Measurements from ENCODE around the gene ZFAND5. TPM values are rescaled to one million over a fixed set of nuclear protein-coding genes. Genes with fewer than 3 reads are reported as not detected.
A peak's percentile ranks its signal among the peaks of the same experiment; 100 is the strongest.

Gene ZFAND5
- total RNA-seq, 4 donors from 2014 or later = 105 to 281 (median 137) TPM

GRCh38 chr9:72401396-72401795 is 36.4 kb upstream of the ZFAND5 start:
- no peak overlapping the region for H3K4me3 ChIP-seq
- TF ChIP-seq POLR2AphosphoS5 (IDR thresholded peaks at IDR 0.05) = no peak
- TF ChIP-seq POLR2A (IDR thresholded peaks at IDR 0.05) = no peak
- TF ChIP-seq CTCF (IDR thresholded peaks at IDR 0.05) = no peak
- no peak for TF ChIP-seq EP300 (IDR thresholded peaks at IDR 0.05)
- no peaks in the 10 kb centered on the region for H3K9me3 ChIP-seq
- WGBS = 74% methylated on average over 1 of the region's 1 CpG
- no peaks in the 10 kb centered on the region for H3K36me3 ChIP-seq
- no peaks in the 10 kb centered on the region for H3K27me3 ChIP-seq
- no peak for DNase-seq (ENCODE audit: low spot score in 2 of 2)
- peaks cover 5% of the 10 kb centered on the region for H3K4me1 ChIP-seq
- no peak overlapping the region for H3K27ac ChIP-seq

- no peaks in the 10 kb centered on the region for H3K36me3 ChIP-seq
- H3K9me3 ChIP-seq = no peaks in the 10 kb centered on the region
- peaks cover 10% of the 10 kb centered on the region for H3K4me1 ChIP-seq
- no peak for DNase-seq (ENCODE audit: low spot score in 2 of 2)
- H3K4me3 ChIP-seq = no peak overlapping the region
- 92% methylated on average over 2 of the region's 2 CpGs for WGBS
- H3K27me3 ChIP-seq = no peaks in the 10 kb centered on the region
- TF ChIP-seq EP300 (IDR thresholded peaks at IDR 0.05) (no peak), POLR2AphosphoS5 (IDR thresholded peaks at IDR 0.05) (no peak), POLR2A (IDR thresholded peaks at IDR 0.05) (no peak), CTCF (IDR thresholded peaks at IDR 0.05) (no peak)
- no peak overlapping the region for H3K27ac ChIP-seq
These were observed 35.9 kb upstream of the ZFAND5 start for GRCh38 chr9:72400866-72401265.

GRCh38 chr9:72399391-72399790 is 34.4 kb upstream of the ZFAND5 start:
- TF ChIP-seq POLR2AphosphoS5 (IDR thresholded peaks at IDR 0.05) = no peak
- no peak for TF ChIP-seq EP300 (IDR thresholded peaks at IDR 0.05)
- no peak for TF ChIP-seq CTCF (IDR thresholded peaks at IDR 0.05)
- no peak for TF ChIP-seq POLR2A (IDR thresholded peaks at IDR 0.05)
- DNase-seq (ENCODE audit: low spot score in 2 of 2) = no peak
- peaks cover 10% of the 10 kb centered on the region for H3K4me1 ChIP-seq
- H3K4me3 ChIP-seq = no peak overlapping the region
- 97% methylated on average over 2 of the region's 2 CpGs for WGBS
- H3K9me3 ChIP-seq = no peaks in the 10 kb centered on the region
- no peak overlapping the region for H3K27ac ChIP-seq
- no peaks in the 10 kb centered on the region for H3K36me3 ChIP-seq
- H3K27me3 ChIP-seq = no peaks in the 10 kb centered on the region

GRCh38 chr9:72396247-72397091 is 31.5 kb upstream of the ZFAND5 start:
- Histone ChIP-seq H3K27ac (peak overlapping the region; percentile 14), H3K27me3 (no peaks in the 10 kb centered on the region), H3K9me3 (no peaks in the 10 kb centered on the region), H3K4me3 (no peak overlapping the region), H3K4me1 (peaks cover 10% of the 10 kb centered on the region), H3K36me3 (no peaks in the 10 kb centered on the region)
- DNase-seq (ENCODE audit: low spot score in 2 of 2) = no peak
- 39% methylated on average over 7 of the region's 7 CpGs for WGBS
- TF ChIP-seq POLR2AphosphoS5 (IDR thresholded peaks at IDR 0.05) = no peak
- no peak for TF ChIP-seq CTCF (IDR thresholded peaks at IDR 0.05)
- no peak for TF ChIP-seq EP300 (IDR thresholded peaks at IDR 0.05)
- no peak for TF ChIP-seq POLR2A (IDR thresholded peaks at IDR 0.05)

- Histone ChIP-seq H3K9me3 (no peaks in the 10 kb centered on the region), H3K27ac (no peak overlapping the region), H3K4me1 (peaks cover 10% of the 10 kb centered on the region), H3K27me3 (no peaks in the 10 kb centered on the region), H3K36me3 (no peaks in the 10 kb centered on the region), H3K4me3 (no peak overlapping the region)
- no peak for TF ChIP-seq POLR2AphosphoS5 (IDR thresholded peaks at IDR 0.05)
- TF ChIP-seq EP300 (IDR thresholded peaks at IDR 0.05) = no peak
- no peak for TF ChIP-seq CTCF (IDR thresholded peaks at IDR 0.05)
- TF ChIP-seq POLR2A (IDR thresholded peaks at IDR 0.05) = no peak
- WGBS = 79% methylated on average over 2 of the region's 2 CpGs
- no peak for DNase-seq (ENCODE audit: low spot score in 2 of 2)
These were observed 29.1 kb upstream of the ZFAND5 start for GRCh38 chr9:72394066-72394465.
